ENCODE results near the gene TTLL10. TPM values are rescaled to one million over a fixed set of nuclear protein-coding genes. Genes with fewer than 3 reads are reported as not detected.
A peak's percentile ranks its signal among the peaks of the same experiment; 100 is the strongest.

The TTLL10 gene
- polyA plus RNA-seq, 2 of the 4 experiments (the other 2 are of a cell fraction) = not detected

DNA sequence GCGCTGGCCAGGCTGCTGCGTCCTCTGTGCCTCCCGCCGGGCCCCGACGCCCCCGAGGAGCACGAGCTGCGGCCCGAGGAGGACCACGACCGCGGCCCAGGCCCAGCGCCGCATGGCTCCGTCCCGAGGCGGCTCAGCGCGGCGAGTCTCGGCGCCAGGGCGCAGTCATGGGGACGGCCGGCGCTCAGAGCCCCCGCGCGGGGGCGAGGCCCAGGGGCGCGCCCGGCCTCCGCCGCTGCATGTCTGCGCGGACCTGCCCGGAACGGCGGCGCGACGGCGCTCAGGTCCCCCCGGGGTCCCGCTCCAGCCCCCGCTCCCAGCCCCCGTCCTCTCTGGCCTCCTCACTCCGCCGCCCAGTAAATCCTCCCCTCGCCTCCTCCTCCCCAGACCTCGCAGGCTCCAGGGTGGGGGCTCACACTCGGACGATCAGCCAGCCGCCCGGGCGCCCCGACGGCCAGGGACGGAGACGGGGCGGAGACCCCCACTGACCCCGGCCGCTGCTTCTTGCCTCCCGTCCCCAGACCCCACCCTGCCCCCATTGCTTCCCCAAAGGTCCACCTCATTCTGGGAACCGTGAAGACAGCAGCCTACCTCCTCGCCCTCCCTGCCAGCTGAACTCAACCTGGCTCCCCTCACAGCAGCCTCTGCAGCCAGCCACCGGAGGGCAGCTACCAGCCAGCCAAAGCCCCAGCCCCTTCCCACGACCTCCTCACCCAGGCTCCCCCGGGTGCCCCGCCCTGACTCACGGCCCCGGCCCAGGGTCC lies 73.1 kb downstream of the TTLL10 start, which contains the start of gene C1QTNF12:
TSS of gene C1QTNF12 (minus strand) at position 146 of the 764 bp plus-strand sequence. CDS start at position 114, 32 bp downstream.
- ChIA-PET POLR2A (interaction anchor here (0.6 kb wide), 1 partner anchor 10 kb away, joined by 4 read pairs; no protein-coding TSS in a partner anchor), CTCF (no interaction called here)
- WGBS (ENCODE audit: missing lambda C conversion rate) = 89% methylated on average over 50 of the region's 74 CpGs
- H3K9me3 ChIP-seq = no peaks in the 10 kb centered on the region
- TF ChIP-seq SREBF2 (IDR thresholded peaks at IDR 0.05) (no peak), HMGXB4 (CRISPR knock-in tag; IDR thresholded peaks at IDR 0.05; ENCODE audit: borderline replicate concordance) (no peak), FOXS1 (CRISPR knock-in tag; IDR thresholded peaks at IDR 0.05) (no peak), ZNF302 (CRISPR knock-in tag; IDR thresholded peaks at IDR 0.05) (no peak), CHD4 (IDR thresholded peaks at IDR 0.05; ENCODE audit: borderline replicate concordance) (no peak)
- no peak for DNase-seq (ENCODE audit: low read depth in 1 of 2, low spot score in 1 of 2)
- no peak within 1 kb of the TSS for H3K4me2 ChIP-seq
- H3K27ac ChIP-seq = peak within 1 kb of the TSS in 1 of 2 experiments; percentile 52; a peak in 1 of 6 replicates
- no peak within 1 kb of the TSS for H3K4me3 ChIP-seq
- H3K4me1 ChIP-seq = 0 out of 3 replicates have a peak, but pooled peaks cover 10% of the 10 kb centered on the region
- ATAC-seq = peak in 1 of 2 experiments; percentile 32; a peak in 2 of 6 replicates
- no peak for FAIRE-seq

- no peak for DNase-seq (ENCODE audit: low read depth in 1 of 2, low spot score in 1 of 2)
- FAIRE-seq = no peak
- H3K27ac ChIP-seq = no peak overlapping the region
- 86% methylated on average over 4 of the region's 25 CpGs for WGBS (ENCODE audit: missing lambda C conversion rate)
- H3K9me3 ChIP-seq = no peaks in the 10 kb centered on the region
- TF ChIP-seq SMC3 (IDR thresholded peaks at IDR 0.05) (no peak), EHF (CRISPR knock-in tag; IDR thresholded peaks at IDR 0.05) (no peak), JUN (IDR thresholded peaks at IDR 0.05) (no peak), HDAC2 (IDR thresholded peaks at IDR 0.05) (no peak), BCL3 (IDR thresholded peaks at IDR 0.05) (no peak), RCOR1 (IDR thresholded peaks at IDR 0.05; ENCODE audit: low read depth, low read length) (no peak), HEYL (CRISPR knock-in tag; IDR thresholded peaks at IDR 0.05) (no peak), MAZ (IDR thresholded peaks at IDR 0.05; ENCODE audit: borderline replicate concordance, low read depth, low read length) (no peak), ZFP36 (IDR thresholded peaks at IDR 0.05; ENCODE audit: borderline replicate concordance, partially characterized antibody) (no peak), ZSCAN20 (CRISPR knock-in tag; IDR thresholded peaks at IDR 0.05) (no peak), GATA3 (IDR thresholded peaks at IDR 0.05; ENCODE audit: borderline replicate concordance) (no peak), TP53 (CRISPR knock-in tag; IDR thresholded peaks at IDR 0.05) (no peak), EP300 (IDR thresholded peaks at IDR 0.05) (no peak), HMGXB4 (CRISPR knock-in tag; IDR thresholded peaks at IDR 0.05; ENCODE audit: borderline replicate concordance) (no peak), CHD4 (IDR thresholded peaks at IDR 0.05; ENCODE audit: borderline replicate concordance) (no peak), CEBPB (IDR thresholded peaks at IDR 0.05) (no peak), KDM1A (IDR thresholded peaks at IDR 0.05; ENCODE audit: low read depth) (no peak), CBX2 (IDR thresholded peaks at IDR 0.05; ENCODE audit: borderline replicate concordance, low read depth) (no peak)
- TF ChIP-seq, protein P1, sequence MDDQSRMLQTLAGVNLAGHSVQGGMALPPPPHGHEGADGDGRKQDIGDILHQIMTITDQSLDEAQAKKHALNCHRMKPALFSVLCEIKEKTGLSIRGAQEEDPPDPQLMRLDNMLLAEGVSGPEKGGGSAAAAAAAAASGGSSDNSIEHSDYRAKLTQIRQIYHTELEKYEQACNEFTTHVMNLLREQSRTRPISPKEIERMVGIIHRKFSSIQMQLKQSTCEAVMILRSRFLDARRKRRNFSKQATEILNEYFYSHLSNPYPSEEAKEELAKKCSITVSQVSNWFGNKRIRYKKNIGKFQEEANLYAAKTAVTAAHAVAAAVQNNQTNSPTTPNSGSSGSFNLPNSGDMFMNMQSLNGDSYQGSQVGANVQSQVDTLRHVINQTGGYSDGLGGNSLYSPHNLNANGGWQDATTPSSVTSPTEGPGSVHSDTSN (IDR thresholded peaks at IDR 0.05) = no peak
- ChIA-PET POLR2A (no interaction called here), CTCF (no interaction called here)
- no peak overlapping the region for H3K4me2 ChIP-seq
- no peak for ATAC-seq
- no peak overlapping the region for H3K4me3 ChIP-seq
- H3K4me1 ChIP-seq = 0 out of 3 replicates have a peak, but pooled peaks cover 10% of the 10 kb centered on the region
Observed at GRCh38 chr1:1247341-1247913, 73.7 kb downstream of the TTLL10 start.
